HepG2 (cell line): Measurements from ENCODE around the gene OTUD6A. TPM values are rescaled to one million over a fixed set of nuclear protein-coding genes. Genes with fewer than 3 reads are reported as not detected.

ENCODE experiments used
- ATAC-seq: fragments of 200-7000 bp; cut with Tn5 transposase; 3 replicates; pipeline ENCODE4 v1.9.1; 2020; ENCODE audit warnings: mild to moderate bottlenecking, moderate library complexity
- BruUV-seq: library from RNA; stranded (reverse); fragments of 400-500 nt; replicated peaks from 2 replicates; lab custom pipeline; 2021; lab: Mats Ljungman, UMichigan
- CTCF ChIA-PET: fragments of 300-600 bp; formaldehyde crosslinking; extraction: SDS; loops from one replicate; lab custom pipeline; 2021; ENCODE audit warnings: low total read pairs, inconsistent platforms, low intra/inter-chr PET ratio; lab: Yijun Ruan, JAX
- POLR2A ChIA-PET: fragments of 350-600 bp; sonication (Branson Sonifier 250); formaldehyde crosslinking; loops from one replicate; lab custom pipeline; 2020; ENCODE audit warnings: antibody characterized with exemption, inconsistent platforms; lab: Yijun Ruan, JAX
- DNase-seq: peaks from one replicate; pipeline ENCODE4 v3.0.0-alpha.2; 2015; ENCODE audit warnings: low spot score
- FAIRE-seq: peaks from 3 replicates; lab custom pipeline; 2011; peaks lifted over from hg19 to GRCh38; lab: Jason Lieb, UNC
- H2AFZ ChIP-seq: one replicate; pipeline ENCODE4 v1.6.1; 2011; ENCODE audit warnings: low read length, inconsistent platforms
- H3K27ac ChIP-seq: fragments of 300-600 bp; 3 replicates; pipeline ENCODE4 v1.8.0; 2011; ENCODE audit warnings: mixed run types, mild to moderate bottlenecking, mixed read lengths, low read length, inconsistent platforms; ENCODE audit not compliant: insufficient read depth; ENCODE audit errors: extremely low read length
- H3K27me3 ChIP-seq, 2 experiments: fragments of 200-600 bp in 1 of 2; 2 replicates in 1 of 2; 3 replicates in 1 of 2; pipeline versions ENCODE4 v1.6.0 to v1.8.0; 2011; ENCODE audit warnings: low read length in 2 of 2, mild to moderate bottlenecking in 2 of 2, moderate library complexity in 2 of 2, inconsistent platforms in 1 of 2; ENCODE audit not compliant: insufficient read depth in 2 of 2, control insufficient read depth in 1 of 2
- H3K36me3 ChIP-seq, 2 experiments: fragments of 200-600 bp in 1 of 2; replicated peaks in 1 of 2; 2 replicates in 1 of 2; 3 replicates in 1 of 2; pipeline versions ENCODE4 v1.5.1 to v1.8.0; 2011; ENCODE audit warnings: low read length in 2 of 2, inconsistent platforms in 1 of 2; ENCODE audit not compliant: insufficient read depth in 2 of 2, control insufficient read depth in 1 of 2
- H3K4me1 ChIP-seq: 2 replicates; pipeline ENCODE4 v1.5.1; 2012; ENCODE audit warnings: low read length, inconsistent platforms; ENCODE audit not compliant: insufficient read depth
- H3K4me2 ChIP-seq: 2 replicates; pipeline ENCODE4 v1.6.0; 2011; ENCODE audit warnings: low read depth, low read length, inconsistent platforms
- H3K4me3 ChIP-seq, 3 experiments: fragments of 200-600 bp in 1 of 3; sonication (generic), shearing (Covaris generic) in 1 of 3; replicated peaks in 1 of 3; 2 replicates each; pipeline ENCODE4 v1.5.1; 2011 to 2016; ENCODE audit warnings: low read length in 3 of 3, inconsistent platforms in 2 of 3, low read depth in 2 of 3, mild to moderate bottlenecking in 2 of 3, control low read depth in 1 of 3, mixed read lengths in 1 of 3; ENCODE audit not compliant: insufficient read depth in 1 of 3
- H3K79me2 ChIP-seq: one replicate; pipeline ENCODE4 v1.6.1; 2011; ENCODE audit warnings: low read length, inconsistent platforms; ENCODE audit not compliant: insufficient read depth
- H3K9ac ChIP-seq: 2 replicates; pipeline ENCODE4 v1.6.0; 2011; ENCODE audit warnings: mild to moderate bottlenecking, low read depth, low read length, inconsistent platforms; ENCODE audit not compliant: insufficient read depth
- H3K9me3 ChIP-seq: 2 replicates; pipeline ENCODE4 v1.5.1; 2012; ENCODE audit warnings: mild to moderate bottlenecking, low read length
- H4K20me1 ChIP-seq: 2 replicates; pipeline ENCODE4 v1.6.0; 2011; ENCODE audit warnings: inconsistent platforms, mild to moderate bottlenecking, low read length, moderate library complexity; ENCODE audit not compliant: insufficient read depth
- CBX2 ChIP-seq, 2 experiments: fragments of 200-600 bp in 1 of 2; sonication (generic); formaldehyde crosslinking in 1 of 2; IDR thresholded peaks; 2 replicates each; pipeline versions ENCODE4 v1.7.0 to v1.8.1; 2018 to 2022; ENCODE audit warnings: low read depth in 2 of 2, low read length in 1 of 2, mild to moderate bottlenecking in 1 of 2, missing genetic modification reagents in 1 of 2
- CHCHD3 ChIP-seq: sonication (generic); formaldehyde crosslinking; IDR thresholded peaks from 2 replicates; pipeline ENCODE4 v1.8.0; 2022; ENCODE audit warnings: mild to moderate bottlenecking, missing genetic modification reagents, moderate library complexity
- MEF2D ChIP-seq: sonication (generic); formaldehyde crosslinking; IDR thresholded peaks from 2 replicates; pipeline ENCODE4 v1.5.1; 2020; ENCODE audit warnings: mild to moderate bottlenecking, missing genetic modification reagents
- NCOA1 ChIP-seq: sonication (generic); formaldehyde crosslinking; IDR thresholded peaks from 2 replicates; pipeline ENCODE4 v1.9.0; 2021; ENCODE audit warnings: missing genetic modification reagents
- ZFP36L2 ChIP-seq: sonication (generic); formaldehyde crosslinking; IDR thresholded peaks from 2 replicates; pipeline ENCODE4 v1.4.0; 2020; ENCODE audit warnings: missing genetic modification reagents
- ZNF335 ChIP-seq: sonication (generic); formaldehyde crosslinking; IDR thresholded peaks from 2 replicates; pipeline ENCODE4 v1.4.0; 2020; ENCODE audit warnings: missing genetic modification reagents
- ZNF660 ChIP-seq: sonication (generic); formaldehyde crosslinking; IDR thresholded peaks from 2 replicates; pipeline ENCODE4 v1.5.1; 2020; ENCODE audit warnings: mild to moderate bottlenecking, low read depth, missing genetic modification reagents, borderline replicate concordance
- ZNF777 ChIP-seq: sonication (generic); formaldehyde crosslinking; IDR thresholded peaks from 2 replicates; pipeline ENCODE4 v1.4.0; 2020; ENCODE audit warnings: missing genetic modification reagents
- WGBS: methylation state at CpG from one replicate; pipeline ENCODE4 v1.1.6; 2017; ENCODE audit warnings: low lambda C conversion rate; 5-methylcytosine and 5-hydroxymethylcytosine counted together
- in situ Hi-C: cut with HindIII; loops from 2 replicates; pipeline ENCODE4 v1.10.0; 2017; ENCODE audit warnings: low pct_unique_long_range_greater_than_20kb; ENCODE audit not compliant: extremely low pct_ligation_motif_present
- intact Hi-C: fragments of 100-400 bp; cut with micrococcal nuclease; formaldehyde crosslinking; loops from one replicate; pipeline ENCODE4 v1.10.0; 2022; ENCODE audit not compliant: unreplicated experiment
- polyA plus RNA-seq, 8 experiments: library from polyadenylated mRNA; depleted of rRNA in 3 of 8; stranded (reverse) in 7 of 8; unstranded in 1 of 8; fragments of >200 nt; fragmentation: Illumina TruSeq in 4 of 8; extraction: Trizol in 4 of 8; gene quantifications; 2 replicates each; pipeline versions ENCODE4 v1.2.1 to v1.2.3, GENCODE V29; 2011 to 2016; ENCODE audit warnings: low read depth in 4 of 8, missing spikeins in 1 of 8, mixed read lengths in 1 of 8; ENCODE audit not compliant: insufficient read depth in 1 of 8
- total RNA-seq, 5 experiments: library from RNA; depleted of rRNA; stranded (reverse); fragments of >200 nt; fragmentation: Illumina TruSeq; extraction: Trizol; gene quantifications; 2 replicates each; pipeline ENCODE4 v1.2.3, GENCODE V29; 2016; ENCODE audit warnings: low read depth in 1 of 5
- TF ChIP-seq, protein P1 (sequence below): sonication (generic); formaldehyde crosslinking; IDR thresholded peaks from 2 replicates; pipeline ENCODE4 v1.4.0; 2020; ENCODE audit warnings: missing genetic modification reagents
- TF ChIP-seq, protein P2 (sequence below): sonication (generic); formaldehyde crosslinking; IDR thresholded peaks from 2 replicates; pipeline ENCODE4 v1.4.0; 2020; ENCODE audit warnings: missing genetic modification reagents

OTUD6A gene
- total and polyA plus RNA-seq, 2 of the 13 experiments (the other 11 are each of a cell fraction or from before 2014, with no cell fraction given): not detected

DNA sequence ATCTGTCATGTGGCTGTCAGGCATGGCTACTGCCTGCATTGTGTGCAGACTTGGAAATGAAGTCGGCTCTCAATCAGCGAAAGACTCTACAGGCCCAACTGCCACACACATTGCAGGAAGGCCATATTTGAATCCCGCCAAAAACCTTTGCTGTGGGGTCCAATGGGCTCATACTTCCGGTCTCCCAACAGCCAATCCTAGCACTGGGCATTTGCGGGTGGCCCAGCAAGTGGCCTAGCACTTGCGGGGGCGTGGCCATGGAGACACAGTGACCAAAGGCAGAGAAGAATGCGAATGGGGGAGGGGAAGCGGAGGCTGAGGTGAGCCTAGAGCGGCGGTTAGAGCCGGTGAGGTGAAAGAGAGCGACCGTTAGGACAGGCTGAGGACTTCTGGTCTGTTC lies at the start of gene OTUD6A (continued):
- TF ChIP-seq, protein P1, sequence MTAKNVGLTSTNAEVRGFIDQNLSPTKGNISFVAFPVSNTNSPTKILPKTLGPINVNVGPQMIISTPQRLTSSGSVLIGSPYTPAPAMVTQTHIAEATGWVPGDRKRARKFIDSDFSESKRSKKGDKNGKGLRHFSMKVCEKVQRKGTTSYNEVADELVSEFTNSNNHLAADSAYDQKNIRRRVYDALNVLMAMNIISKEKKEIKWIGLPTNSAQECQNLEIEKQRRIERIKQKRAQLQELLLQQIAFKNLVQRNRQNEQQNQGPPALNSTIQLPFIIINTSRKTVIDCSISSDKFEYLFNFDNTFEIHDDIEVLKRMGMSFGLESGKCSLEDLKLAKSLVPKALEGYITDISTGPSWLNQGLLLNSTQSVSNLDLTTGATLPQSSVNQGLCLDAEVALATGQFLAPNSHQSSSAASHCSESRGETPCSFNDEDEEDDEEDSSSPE (CRISPR knock-in tag): no peak
- TF ChIP-seq ZNF777 (CRISPR knock-in tag) (no peak), NCOA1 (CRISPR knock-in tag) (no peak), ZNF335 (CRISPR knock-in tag) (no peak)
- TF ChIP-seq, all 625 proteins: peak for 0

DNA sequence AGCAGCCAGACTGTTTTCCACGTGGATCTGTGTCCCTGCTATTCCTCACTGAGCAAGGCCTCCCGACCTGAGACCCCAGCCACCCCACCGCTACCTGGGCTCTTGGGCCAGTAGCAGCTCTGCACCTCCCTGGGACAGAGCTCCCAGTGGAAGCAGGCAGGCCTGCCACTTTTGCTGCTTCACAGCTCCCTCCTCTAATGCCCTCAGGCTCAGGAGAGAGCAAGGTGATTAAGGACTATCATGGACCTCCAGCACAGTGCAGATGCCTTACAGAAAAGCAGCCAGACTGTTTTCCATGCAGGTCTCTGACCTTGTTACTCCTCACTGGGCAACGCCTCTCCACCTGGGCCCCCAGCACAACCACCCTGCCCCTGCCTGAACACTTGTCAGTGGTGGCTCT lies 49.5 kb upstream of the OTUD6A start:
- FAIRE-seq: no peak
- CTCF ChIA-PET: no interaction called here

More for the DNA sequence above, 49.5 kb upstream of the OTUD6A start:
- no peak overlapping the region for H2AFZ ChIP-seq
- intact Hi-C loops: no loop called here
- H3K4me1 ChIP-seq: no peaks in the 10 kb centered on the region
- WGBS: 40% methylated on average over 1 of the region's 4 CpGs
- in situ Hi-C loops: no loop called here
- H3K4me2 ChIP-seq: no peak overlapping the region
- H3K9me3 ChIP-seq: no peaks in the 10 kb centered on the region
- TF ChIP-seq, protein P2, sequence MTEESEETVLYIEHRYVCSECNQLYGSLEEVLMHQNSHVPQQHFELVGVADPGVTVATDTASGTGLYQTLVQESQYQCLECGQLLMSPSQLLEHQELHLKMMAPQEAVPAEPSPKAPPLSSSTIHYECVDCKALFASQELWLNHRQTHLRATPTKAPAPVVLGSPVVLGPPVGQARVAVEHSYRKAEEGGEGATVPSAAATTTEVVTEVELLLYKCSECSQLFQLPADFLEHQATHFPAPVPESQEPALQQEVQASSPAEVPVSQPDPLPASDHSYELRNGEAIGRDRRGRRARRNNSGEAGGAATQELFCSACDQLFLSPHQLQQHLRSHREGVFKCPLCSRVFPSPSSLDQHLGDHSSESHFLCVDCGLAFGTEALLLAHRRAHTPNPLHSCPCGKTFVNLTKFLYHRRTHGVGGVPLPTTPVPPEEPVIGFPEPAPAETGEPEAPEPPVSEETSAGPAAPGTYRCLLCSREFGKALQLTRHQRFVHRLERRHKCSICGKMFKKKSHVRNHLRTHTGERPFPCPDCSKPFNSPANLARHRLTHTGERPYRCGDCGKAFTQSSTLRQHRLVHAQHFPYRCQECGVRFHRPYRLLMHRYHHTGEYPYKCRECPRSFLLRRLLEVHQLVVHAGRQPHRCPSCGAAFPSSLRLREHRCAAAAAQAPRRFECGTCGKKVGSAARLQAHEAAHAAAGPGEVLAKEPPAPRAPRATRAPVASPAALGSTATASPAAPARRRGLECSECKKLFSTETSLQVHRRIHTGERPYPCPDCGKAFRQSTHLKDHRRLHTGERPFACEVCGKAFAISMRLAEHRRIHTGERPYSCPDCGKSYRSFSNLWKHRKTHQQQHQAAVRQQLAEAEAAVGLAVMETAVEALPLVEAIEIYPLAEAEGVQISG (CRISPR knock-in tag): no peak
- TF ChIP-seq MEF2D (CRISPR knock-in tag) (no peak), ZNF660 (CRISPR knock-in tag) (no peak), CHCHD3 (CRISPR knock-in tag) (no peak), CBX2 (IDR thresholded peaks at IDR 0.05; ENCODE audit: low read depth, low read length) (no peak), CBX2 (CRISPR knock-in tag; IDR thresholded peaks at IDR 0.05; ENCODE audit: low read depth) (no peak), ZFP36L2 (no peak)
- DNase-seq (no peak), ATAC-seq (no peak)
- no peak overlapping the region for H3K27ac ChIP-seq
- no peaks in the 10 kb centered on the region for H3K79me2 ChIP-seq
- POLR2A ChIA-PET: no interaction called here
- H4K20me1 ChIP-seq: no peaks in the 10 kb centered on the region
- no peaks in the 10 kb centered on the region for H3K36me3 ChIP-seq
- no peak overlapping the region for H3K9ac ChIP-seq
- no peak overlapping the region for H3K4me3 ChIP-seq
- no TSS peak for BruUV-seq
- H3K27me3 ChIP-seq: no peaks in the 10 kb centered on the region
